Dermis blood vessel endothelial cell (primary cell): Measurements from ENCODE around the gene PIK3IP1. TPM values are rescaled to one million over a fixed set of nuclear protein-coding genes. Genes with fewer than 3 reads are reported as not detected.

ENCODE experiments used
- DNase-seq: peaks from one replicate; pipeline ENCODE4 v3.0.0; 2010
- total RNA-seq: library from RNA; depleted of rRNA; stranded (reverse); fragments of >200 nt; gene quantifications from 2 replicates; pipeline ENCODE4 v1.2.3, GENCODE V29; 2014

Gene PIK3IP1
- total RNA-seq, 1 donor from 2014 or later: 17.2 TPM

DNA sequence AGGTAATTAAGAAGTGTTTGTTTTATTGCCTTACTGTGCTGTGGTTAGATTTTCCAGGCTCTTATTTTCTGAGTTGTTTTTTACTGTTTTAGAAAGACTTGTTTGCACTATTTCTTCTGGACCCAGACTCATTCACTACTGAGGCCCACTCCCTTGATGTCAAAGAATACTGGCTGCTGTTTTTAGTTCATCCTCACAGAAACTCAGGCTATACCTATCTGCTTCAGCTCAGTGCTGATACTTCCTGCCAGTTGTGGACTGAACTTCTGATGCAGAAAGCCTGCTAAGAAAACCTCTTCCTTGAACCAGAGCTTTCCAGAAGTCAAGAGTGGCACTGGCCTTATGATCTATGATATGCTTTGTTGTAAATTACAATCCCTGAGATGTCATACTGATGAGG is 15.9 kb upstream of the PIK3IP1 start:
- no peak for DNase-seq

- DNase-seq: no peak
Measured at GRCh38 chr22:31305194-31305593, 12.9 kb upstream of the PIK3IP1 start.

DNA sequence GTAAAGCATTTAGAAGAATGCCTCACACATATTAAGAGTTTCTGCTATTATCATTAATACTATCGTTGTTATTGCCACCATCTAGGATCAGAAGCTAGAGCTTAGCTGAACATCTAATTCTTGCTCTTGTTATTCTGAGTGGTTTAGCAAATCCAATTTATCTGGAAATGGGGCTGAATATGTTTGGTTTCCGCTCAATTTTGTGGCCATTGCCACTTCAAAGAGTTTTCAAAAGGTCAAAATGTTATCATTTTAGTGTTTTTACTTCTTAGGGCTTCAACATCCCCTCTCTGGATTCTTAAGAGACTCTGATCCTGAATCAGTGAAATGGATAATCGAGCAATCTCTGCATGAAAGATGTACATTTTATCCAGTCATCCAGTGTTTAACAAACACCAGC is 10.2 kb upstream of the PIK3IP1 start:
- DNase-seq: no peak

- no peak for DNase-seq
Measured at GRCh38 chr22:31302006-31302405, 9.7 kb upstream of the PIK3IP1 start.

DNA sequence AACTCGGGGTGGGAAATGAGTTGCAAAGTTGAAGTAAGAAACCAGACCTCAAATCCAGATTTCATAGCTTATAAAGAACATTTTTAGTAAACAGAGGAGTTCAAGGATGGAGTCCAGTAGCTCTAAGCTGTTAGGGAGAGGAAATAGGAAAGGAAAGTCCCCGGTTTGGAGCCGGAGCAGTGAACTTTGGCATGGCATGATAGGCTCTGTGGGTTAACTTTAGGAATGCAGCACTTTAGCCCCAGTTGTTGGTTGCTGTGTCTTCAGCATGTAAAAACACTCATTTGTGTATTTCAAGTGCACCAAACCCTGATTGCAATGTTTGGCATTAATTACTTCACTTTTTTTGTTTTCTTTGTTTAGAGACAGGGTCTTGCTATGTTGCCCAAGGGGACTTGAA is 8.6 kb upstream of the PIK3IP1 start:
- DNase-seq: no peak

- DNase-seq: peak; percentile 66
Measured at GRCh38 chr22:31295831-31296657, 3.8 kb upstream of the PIK3IP1 start.

- no peak for DNase-seq
Measured at GRCh38 chr22:31295360-31295759, 3.1 kb upstream of the PIK3IP1 start.

DNA sequence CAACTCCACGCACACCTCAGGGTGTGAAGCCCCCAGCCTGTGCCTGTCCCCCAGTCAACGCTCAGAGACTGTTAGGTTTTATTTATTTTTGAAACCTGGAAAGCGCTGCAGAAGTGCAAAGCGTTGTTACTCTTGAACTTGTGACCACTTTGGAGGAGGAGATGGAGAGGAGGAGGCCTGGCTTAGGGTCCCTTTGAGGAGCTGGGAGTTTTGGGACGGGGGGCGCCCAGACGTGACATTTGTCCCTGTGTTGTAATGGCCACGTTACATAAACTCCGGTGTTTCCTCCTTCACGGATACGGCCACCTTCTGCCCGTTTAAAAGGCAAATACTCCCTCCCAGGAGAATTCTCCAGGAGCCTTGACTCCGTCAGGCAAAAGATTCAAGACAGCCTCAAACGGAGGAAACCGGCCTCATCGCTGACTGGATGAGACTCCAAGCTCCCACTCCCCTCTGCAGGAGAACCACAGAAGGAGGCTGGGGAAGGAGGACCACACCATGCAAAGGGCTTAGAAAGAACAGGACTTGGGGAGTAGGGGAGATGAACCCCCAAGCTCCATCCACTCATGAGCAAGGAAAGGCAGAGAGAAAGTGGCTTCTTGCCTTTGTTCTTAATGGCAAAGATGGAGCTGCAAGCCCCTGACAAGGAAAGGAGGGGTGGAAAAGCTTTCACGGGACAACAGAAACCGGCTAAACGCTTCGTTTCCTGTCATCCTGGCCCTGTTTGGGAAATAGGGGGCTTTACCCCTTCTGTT is 630 bp downstream of the PIK3IP1 start:
- peak; percentile 54 for DNase-seq

DNA sequence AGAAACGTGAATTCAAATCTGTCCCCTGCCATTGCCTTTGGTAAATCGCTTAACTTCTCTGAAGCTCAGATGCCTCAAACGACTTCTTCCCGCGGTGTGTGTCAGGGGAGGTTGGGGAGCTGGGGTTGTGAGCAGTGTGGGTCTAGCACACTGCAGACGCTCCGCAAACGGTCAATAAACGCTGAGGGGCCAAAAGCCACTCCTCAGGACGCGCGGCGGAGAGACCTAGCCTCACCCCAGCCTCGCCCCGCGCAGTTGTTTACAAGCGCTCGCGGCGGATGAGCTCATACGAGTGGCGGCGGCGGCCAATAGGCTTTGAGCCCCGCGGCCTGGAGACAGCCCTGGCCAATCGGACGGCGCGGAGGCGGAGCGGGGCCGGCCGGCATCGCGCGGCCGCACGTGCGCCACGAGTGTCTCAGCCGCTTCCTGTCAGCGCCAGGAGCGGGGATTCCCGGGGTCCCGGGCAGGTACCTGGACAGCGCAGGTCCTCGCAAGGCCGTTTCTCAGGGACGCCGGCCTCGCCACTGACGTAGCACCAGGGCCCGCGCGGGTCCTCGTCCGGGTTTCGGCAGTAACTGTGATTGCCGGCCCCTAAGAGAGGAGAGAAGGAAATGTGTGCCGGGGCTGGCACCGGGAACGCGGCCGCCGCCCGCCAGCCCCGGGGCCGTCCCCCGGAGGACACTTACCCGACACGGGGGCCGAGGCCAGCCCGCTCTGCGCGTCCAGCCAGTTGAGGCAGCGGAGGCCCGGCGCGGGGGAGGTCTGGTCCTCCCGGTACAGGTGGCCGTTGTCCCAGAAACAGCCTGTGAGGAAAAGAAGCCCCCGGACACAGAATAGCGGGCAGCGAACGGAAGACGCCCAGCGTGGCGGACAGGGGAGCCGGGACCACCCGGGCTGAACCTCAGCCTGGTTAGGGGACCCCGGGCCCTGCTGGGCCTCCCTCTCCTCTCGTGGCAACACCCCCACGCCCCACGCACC is 1.5 kb downstream of the PIK3IP1 start:
- DNase-seq: peak; percentile 96

- DNase-seq: no peak
Measured at GRCh38 chr22:31289344-31289743, 2.9 kb downstream of the PIK3IP1 start.

DNA sequence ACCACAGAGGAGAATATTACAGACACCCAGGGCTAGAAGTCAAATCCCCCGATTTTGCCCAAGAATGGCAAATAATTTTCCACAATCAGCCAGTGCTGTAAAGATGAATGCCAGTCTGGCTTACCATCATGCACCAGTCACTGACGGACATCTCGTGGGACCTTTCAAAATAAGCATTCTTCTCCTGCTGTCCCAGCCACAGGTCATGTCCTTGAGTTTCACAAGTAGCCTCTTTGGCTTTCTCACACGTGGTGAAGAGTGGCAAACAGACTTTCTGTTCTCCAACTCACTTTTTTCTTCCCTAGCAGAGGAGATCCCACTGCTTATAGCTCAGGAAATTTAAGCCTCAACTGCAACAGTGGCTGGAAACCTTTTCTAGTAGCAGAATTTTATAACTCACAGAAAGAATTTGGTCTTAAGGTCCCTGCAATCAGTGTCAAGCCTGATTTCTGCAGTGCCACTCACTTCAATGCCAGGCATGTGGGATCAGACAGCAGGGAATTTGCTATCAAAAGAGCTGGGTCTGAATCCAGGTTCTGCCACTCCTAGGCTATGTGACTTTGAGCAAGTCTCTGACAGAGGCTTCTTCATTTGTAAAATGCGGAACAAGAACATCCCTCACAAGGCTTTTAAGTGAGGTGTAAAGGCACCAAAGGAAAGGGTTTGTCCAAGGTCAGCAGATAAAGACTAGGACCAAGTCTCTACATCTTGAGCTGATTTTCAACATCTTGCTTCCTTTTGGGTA is 3.6 kb downstream of the PIK3IP1 start:
- no peak for DNase-seq

DNA sequence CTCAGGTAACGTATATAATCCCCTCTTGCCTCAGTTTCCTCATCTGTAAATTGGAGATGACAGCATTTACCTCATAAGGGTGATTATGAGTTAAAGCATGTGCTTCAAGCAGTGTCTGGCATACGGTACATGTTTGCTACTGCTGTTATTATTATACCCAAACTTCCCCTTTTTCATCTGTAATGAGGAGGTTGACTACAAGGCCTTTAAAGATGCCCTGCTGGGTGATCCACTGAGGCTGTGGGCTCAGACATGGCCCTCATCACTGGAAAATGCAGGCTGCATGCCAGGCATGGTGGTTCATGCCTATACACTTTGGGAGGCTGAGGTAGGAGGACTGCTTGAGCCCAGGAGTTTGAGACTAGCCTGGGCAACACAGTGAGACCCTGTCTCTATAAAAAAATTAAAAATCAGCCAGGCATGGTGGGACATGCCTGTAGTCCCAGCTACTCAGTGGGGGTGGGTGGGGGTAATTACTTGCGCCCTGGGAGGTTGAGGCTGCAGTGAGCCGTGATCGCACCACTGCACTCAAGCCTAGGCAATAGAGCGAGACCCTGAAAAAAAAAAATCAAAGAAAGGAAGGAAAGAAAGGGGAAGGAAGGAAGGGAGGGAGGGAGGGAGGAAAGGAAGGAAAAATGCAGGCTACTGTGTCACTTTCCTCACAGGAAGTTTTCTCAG is 4.3 kb downstream of the PIK3IP1 start:
- no peak for DNase-seq

- DNase-seq: peak; percentile 43
Measured at GRCh38 chr22:31286360-31287255, 5.7 kb downstream of the PIK3IP1 start.

DNA sequence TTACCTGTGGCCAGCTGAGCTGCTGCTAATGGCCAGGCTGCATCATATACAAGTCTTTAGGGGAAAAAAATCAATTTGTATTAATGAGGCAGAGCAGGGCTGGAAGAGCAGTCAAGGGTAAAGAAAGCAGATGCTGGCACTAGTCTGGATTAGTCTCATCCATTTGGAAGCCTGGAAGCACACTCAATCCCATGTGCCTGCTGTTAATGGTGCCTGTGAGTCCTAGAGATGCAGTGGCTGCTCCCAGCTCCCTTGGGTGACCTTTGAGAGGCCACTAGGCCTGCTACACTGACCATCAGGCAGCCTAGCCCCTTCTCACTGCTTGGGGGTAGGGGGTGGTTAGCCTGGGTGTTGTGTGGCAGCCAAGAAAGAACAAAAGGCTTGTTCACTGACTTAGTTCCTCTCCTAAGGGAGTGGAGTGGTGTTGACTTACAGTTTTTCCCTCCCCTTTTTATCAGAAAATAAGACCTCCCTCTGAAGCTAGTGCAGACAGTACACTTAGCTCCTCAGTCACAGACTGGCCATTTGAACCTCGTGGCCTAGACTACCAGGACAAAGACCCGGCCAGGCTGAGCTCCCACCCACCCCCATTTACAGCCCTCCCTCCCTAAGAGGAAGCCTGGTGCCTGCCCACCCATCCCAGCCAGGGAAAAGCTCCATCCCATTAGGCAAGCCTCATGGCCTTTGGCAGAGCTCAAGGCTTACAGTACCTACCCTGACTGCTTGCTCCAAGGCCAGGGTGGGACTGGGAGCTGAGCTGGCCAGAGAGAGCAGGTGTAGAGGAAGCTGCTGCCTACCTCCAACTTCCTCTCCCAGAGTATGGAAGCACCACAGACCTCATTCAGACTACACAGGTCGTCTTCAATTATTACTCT is 7.8 kb downstream of the PIK3IP1 start:
- DNase-seq: peak; percentile 50

- DNase-seq: no peak
Measured at GRCh38 chr22:31282748-31283468, 9.4 kb downstream of the PIK3IP1 start.

- no peak for DNase-seq
Measured at GRCh38 chr22:31281733-31282132, 10.6 kb downstream of the PIK3IP1 start.

DNA sequence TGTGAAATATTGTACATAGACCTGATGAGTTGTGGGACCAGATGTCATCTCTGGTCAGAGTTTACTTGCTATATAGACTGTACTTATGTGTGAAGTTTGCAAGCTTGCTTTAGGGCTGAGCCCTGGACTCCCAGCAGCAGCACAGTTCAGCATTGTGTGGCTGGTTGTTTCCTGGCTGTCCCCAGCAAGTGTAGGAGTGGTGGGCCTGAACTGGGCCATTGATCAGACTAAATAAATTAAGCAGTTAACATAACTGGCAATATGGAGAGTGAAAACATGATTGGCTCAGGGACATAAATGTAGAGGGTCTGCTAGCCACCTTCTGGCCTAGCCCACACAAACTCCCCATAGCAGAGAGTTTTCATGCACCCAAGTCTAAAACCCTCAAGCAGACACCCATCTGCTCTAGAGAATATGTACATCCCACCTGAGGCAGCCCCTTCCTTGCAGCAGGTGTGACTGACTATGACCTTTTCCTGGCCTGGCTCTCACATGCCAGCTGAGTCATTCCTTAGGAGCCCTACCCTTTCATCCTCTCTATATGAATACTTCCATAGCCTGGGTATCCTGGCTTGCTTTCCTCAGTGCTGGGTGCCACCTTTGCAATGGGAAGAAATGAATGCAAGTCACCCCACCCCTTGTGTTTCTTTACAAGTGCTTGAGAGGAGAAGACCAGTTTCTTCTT is 12.3 kb downstream of the PIK3IP1 start:
- no peak for DNase-seq

- no peak for DNase-seq
Measured at GRCh38 chr22:31279327-31279669, 13.0 kb downstream of the PIK3IP1 start.
